Keratinocyte (primary cell): ENCODE measurements around the gene AJAP1. TPM values are rescaled to one million over a fixed set of nuclear protein-coding genes. Genes with fewer than 3 reads are reported as not detected.

Experiments
- DNase-seq: peaks from one replicate; pipeline ENCODE4 v3.0.0-alpha.2; 2011; ENCODE audit warnings: low read depth, missing footprints, low spot score
- FAIRE-seq: peaks from 2 replicates; lab custom pipeline; 2011; peaks lifted over from hg19 to GRCh38; lab: Jason Lieb, UNC
- H2AFZ ChIP-seq: 2 replicates; pipeline ENCODE4 v1.6.0; 2012; ENCODE audit warnings: low read length, control low read depth, inconsistent platforms; ENCODE audit not compliant: control insufficient read depth
- H3K27ac ChIP-seq: 2 replicates; pipeline ENCODE4 v1.5.1; 2011; ENCODE audit warnings: low read length; ENCODE audit not compliant: control insufficient read depth, insufficient read depth
- H3K27me3 ChIP-seq: 3 replicates; pipeline ENCODE4 v1.6.0; 2011; ENCODE audit warnings: low read length; ENCODE audit not compliant: control insufficient read depth, insufficient read depth; ENCODE audit errors: extremely low read depth
- H3K36me3 ChIP-seq, 2 experiments: 2 replicates in 1 of 2; 3 replicates in 1 of 2; pipeline ENCODE4 v1.5.1; 2011; ENCODE audit warnings: low read length in 2 of 2, mild to moderate bottlenecking in 1 of 2; ENCODE audit not compliant: control insufficient read depth in 2 of 2, insufficient read depth in 2 of 2; ENCODE audit errors: extremely low read depth in 1 of 2
- H3K4me1 ChIP-seq: 3 replicates; pipeline ENCODE4 v1.5.1; 2011; ENCODE audit warnings: low read length; ENCODE audit not compliant: control insufficient read depth, insufficient read depth; ENCODE audit errors: extremely low read depth
- H3K4me2 ChIP-seq: 3 replicates; pipeline ENCODE4 v1.6.0; 2011; ENCODE audit warnings: low read depth, low read length; ENCODE audit not compliant: control insufficient read depth, insufficient read depth; ENCODE audit errors: extremely low read depth
- H3K4me3 ChIP-seq, 3 experiments: fragments of 200-600 bp in 1 of 3; sonication (generic) in 1 of 3; 2 replicates in 2 of 3; 3 replicates in 1 of 3; pipeline ENCODE4 v1.5.1; 2011 to 2016; ENCODE audit warnings: low read length in 3 of 3, mild to moderate bottlenecking in 3 of 3, control low read depth in 2 of 3, inconsistent platforms in 1 of 3, low read depth in 1 of 3, mixed read lengths in 1 of 3, mixed run types in 1 of 3, moderate library complexity in 1 of 3; ENCODE audit not compliant: control insufficient read depth in 2 of 3, insufficient read depth in 2 of 3; ENCODE audit errors: extremely low read depth in 1 of 3
- H3K79me2 ChIP-seq: 2 replicates; pipeline ENCODE4 v1.6.0; 2012; ENCODE audit warnings: low read length; ENCODE audit not compliant: control insufficient read depth, insufficient read depth
- H3K9ac ChIP-seq: 3 replicates; pipeline ENCODE4 v1.6.0; 2011; ENCODE audit warnings: low read length; ENCODE audit not compliant: control insufficient read depth, insufficient read depth; ENCODE audit errors: extremely low read depth
- H3K9me1 ChIP-seq: 3 replicates; pipeline ENCODE4 v1.6.0; 2011; ENCODE audit warnings: low read length; ENCODE audit not compliant: control insufficient read depth, insufficient read depth; ENCODE audit errors: extremely low read depth
- H3K9me3 ChIP-seq: 2 replicates; pipeline ENCODE4 v1.5.1; 2012; ENCODE audit warnings: low read depth, low read length; ENCODE audit not compliant: control insufficient read depth
- H4K20me1 ChIP-seq: 3 replicates; pipeline ENCODE4 v1.6.0; 2011; ENCODE audit warnings: low read length; ENCODE audit not compliant: control insufficient read depth, insufficient read depth; ENCODE audit errors: extremely low read depth
- EZH2 ChIP-seq: IDR thresholded peaks from one replicate; pipeline ENCODE4 v1.6.1; 2012; ENCODE audit warnings: inconsistent platforms, mild to moderate bottlenecking, low read length, moderate library complexity
- dilution Hi-C: fragments of 300-500 bp; cut with MboI; formaldehyde crosslinking; loops from one replicate; pipeline ENCODE4 v1.7.0; 2020; ENCODE audit warnings: low sequenced_read_pairs; ENCODE audit not compliant: extremely low pct_ligation_motif_present
- polyA minus RNA-seq, 3 experiments: library from RNA; depleted of rRNA, polyadenylated mRNA; stranded (reverse); fragments of >200 nt; gene quantifications; 1 replicate in 1 of 3; 2 replicates in 1 of 3; 3 replicates in 1 of 3; pipeline ENCODE4 v1.2.3, GENCODE V29; 2011
- polyA plus RNA-seq, 5 experiments: library from polyadenylated mRNA; depleted of rRNA in 3 of 5; stranded (reverse) in 3 of 5; stranded (forward) in 1 of 5; unstranded in 1 of 5; fragments of >200 nt; gene quantifications; 1 replicate in 1 of 5; 2 replicates in 3 of 5; 3 replicates in 1 of 5; pipeline versions ENCODE4 v1.2.1 to v1.2.3, GENCODE V29; 2011 to 2012; ENCODE audit warnings: missing spikeins in 2 of 5, low read depth in 1 of 5, low replicate concordance in 1 of 5
- TF ChIP-seq, protein P1 (sequence below), 3 experiments: IDR thresholded peaks in 1 of 3; conservative IDR thresholded peaks in 1 of 3; optimal IDR thresholded peaks in 1 of 3; 2 replicates in 2 of 3; 3 replicates in 1 of 3; pipeline versions ENCODE3 to v1.5.1; 2011; ENCODE audit warnings: low read length in 3 of 3, mild to moderate bottlenecking in 3 of 3, moderate library complexity in 2 of 3, control low read depth in 1 of 3, inconsistent platforms in 1 of 3; ENCODE audit not compliant: insufficient read depth in 2 of 3; ENCODE audit errors: extremely low read depth in 1 of 3

AJAP1 gene, protein sequence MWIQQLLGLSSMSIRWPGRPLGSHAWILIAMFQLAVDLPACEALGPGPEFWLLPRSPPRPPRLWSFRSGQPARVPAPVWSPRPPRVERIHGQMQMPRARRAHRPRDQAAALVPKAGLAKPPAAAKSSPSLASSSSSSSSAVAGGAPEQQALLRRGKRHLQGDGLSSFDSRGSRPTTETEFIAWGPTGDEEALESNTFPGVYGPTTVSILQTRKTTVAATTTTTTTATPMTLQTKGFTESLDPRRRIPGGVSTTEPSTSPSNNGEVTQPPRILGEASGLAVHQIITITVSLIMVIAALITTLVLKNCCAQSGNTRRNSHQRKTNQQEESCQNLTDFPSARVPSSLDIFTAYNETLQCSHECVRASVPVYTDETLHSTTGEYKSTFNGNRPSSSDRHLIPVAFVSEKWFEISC
- polyA plus RNA-seq (2.2 to 2.8 TPM (median 2.5 TPM) in 3 replicates), polyA minus RNA-seq (1.7 to 3.4 TPM (median 1.8 TPM) in 3 replicates)
- polyA plus RNA-seq (2011; ENCODE audit: low read depth) = 1.9 TPM
- 1.8 and 2.4 TPM in 2 replicates for polyA plus RNA-seq (2011; cell fraction: cytosol; rRNA removed)
- polyA plus RNA-seq (2011; cell fraction: nucleus; rRNA removed) = 3.4 and 4.7 TPM in 2 replicates
- polyA plus RNA-seq (2012; ENCODE audit: low replicate concordance) = 2.3 and 3.6 TPM in 2 replicates
- polyA minus RNA-seq (2011; cell fraction: cytosol; rRNA and poly(A)+ RNA removed) = 3.5 TPM
- polyA minus RNA-seq (2011; cell fraction: nucleus; rRNA and poly(A)+ RNA removed) = 3.1 and 4.1 TPM in 2 replicates

DNA sequence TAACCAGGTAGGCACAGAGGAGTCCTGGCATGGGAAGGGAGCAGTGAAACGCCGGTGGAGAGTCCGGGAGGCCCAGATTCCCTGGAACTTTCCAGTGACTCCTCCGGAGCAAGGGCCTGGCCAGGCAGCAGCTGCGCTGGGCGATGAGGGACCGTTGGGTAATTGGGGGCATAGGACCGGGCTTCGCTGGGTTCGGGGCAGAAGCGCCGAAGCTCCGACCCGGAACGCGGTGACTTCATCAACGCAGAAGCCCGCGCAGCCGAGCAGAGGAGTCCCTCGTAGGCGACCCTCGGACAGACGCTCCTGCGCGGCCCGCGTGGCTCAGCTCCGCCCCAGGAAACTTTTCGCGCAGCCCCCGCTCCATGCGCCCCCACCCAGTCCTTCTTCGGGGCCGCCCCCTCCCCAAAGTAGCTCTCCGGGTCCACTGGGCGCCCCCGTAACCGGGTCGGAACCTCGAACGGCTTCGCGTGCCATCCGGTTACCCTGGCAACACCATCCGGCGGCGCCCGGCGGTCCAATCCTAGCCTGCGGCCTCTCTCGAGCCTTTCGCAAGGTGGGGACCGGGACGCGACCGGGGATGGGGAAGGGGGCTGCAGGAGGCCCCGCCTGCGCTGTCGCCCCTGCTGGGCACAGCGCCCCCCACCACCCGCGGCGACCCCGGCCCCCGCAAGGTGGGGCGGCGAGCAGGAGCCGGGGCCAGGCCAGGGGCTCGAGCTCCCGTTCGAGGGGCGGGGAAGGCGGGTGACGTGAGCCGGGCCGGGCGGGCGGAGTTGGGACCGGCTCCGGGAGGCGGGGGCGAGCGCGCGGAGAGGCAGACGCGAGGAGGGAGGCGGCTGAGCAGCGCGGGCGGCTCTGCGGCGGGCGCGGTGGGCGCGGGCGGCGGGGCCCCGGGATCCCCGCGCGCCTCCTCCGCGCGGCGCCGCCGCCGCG, at the start of gene AJAP1:
Gene AJAP1 (plus strand): TSS at position 814 of the 930 bp plus-strand sequence. CDS start 817 bp downstream, outside the sequence.
- Histone ChIP-seq H3K9ac (peak within 1 kb of the TSS; percentile 69), H3K4me1 (peaks cover 22% of the 10 kb centered on the region), H4K20me1 (no peaks in the 10 kb centered on the region), H3K9me3 (no peaks in the 10 kb centered on the region), H3K4me2 (peak within 1 kb of the TSS; percentile 56), H3K27ac (peak within 1 kb of the TSS; percentile 47), H3K27me3 (peaks cover 7% of the 10 kb centered on the region), H3K79me2 (peaks cover 10% of the 10 kb centered on the region), H3K4me3 (peak within 1 kb of the TSS; percentile 62 to 76 (median 71)), H2AFZ (peak within 1 kb of the TSS; percentile 19), H3K36me3 (no peaks in the 10 kb centered on the region), H3K9me1 (no peaks in the 10 kb centered on the region)
- dilution Hi-C loops = no loop called here
- FAIRE-seq (no peak), DNase-seq (no peak)
- TF ChIP-seq EZH2 = peak; percentile 42
- TF ChIP-seq, protein P1, sequence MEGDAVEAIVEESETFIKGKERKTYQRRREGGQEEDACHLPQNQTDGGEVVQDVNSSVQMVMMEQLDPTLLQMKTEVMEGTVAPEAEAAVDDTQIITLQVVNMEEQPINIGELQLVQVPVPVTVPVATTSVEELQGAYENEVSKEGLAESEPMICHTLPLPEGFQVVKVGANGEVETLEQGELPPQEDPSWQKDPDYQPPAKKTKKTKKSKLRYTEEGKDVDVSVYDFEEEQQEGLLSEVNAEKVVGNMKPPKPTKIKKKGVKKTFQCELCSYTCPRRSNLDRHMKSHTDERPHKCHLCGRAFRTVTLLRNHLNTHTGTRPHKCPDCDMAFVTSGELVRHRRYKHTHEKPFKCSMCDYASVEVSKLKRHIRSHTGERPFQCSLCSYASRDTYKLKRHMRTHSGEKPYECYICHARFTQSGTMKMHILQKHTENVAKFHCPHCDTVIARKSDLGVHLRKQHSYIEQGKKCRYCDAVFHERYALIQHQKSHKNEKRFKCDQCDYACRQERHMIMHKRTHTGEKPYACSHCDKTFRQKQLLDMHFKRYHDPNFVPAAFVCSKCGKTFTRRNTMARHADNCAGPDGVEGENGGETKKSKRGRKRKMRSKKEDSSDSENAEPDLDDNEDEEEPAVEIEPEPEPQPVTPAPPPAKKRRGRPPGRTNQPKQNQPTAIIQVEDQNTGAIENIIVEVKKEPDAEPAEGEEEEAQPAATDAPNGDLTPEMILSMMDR (optimal IDR thresholded peaks at IDR 0.05 in 1 of 3, IDR thresholded peaks at IDR 0.05 in 1 of 3, conservative IDR thresholded peaks at IDR 0.05 in 1 of 3; ENCODE audit: extremely low read depth in 1 of 3, insufficient read depth in 2 of 3, low read length in 3 of 3) = no peak

DNA sequence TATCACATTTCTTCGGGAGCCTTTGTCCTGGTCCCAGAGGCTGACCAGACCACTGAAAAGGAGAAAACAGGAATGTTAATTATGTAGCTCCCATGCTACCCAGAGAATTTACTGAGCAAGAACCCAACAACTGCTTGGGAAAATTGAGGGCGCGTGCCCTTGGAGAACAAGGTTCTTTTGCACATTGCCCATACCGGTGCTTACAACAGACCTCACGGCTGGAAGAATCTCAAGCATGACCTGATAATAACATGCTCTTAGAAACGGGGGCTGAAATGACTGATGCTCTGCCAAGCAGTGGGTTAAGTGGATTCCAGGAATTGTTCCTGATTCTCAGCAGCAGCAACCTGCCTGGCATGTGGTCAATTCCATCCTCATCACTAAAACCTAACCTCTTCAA, 49.3 kb upstream of the AJAP1 start:
- Histone ChIP-seq H4K20me1 (no peaks in the 10 kb centered on the region), H3K36me3 (no peaks in the 10 kb centered on the region), H3K9ac (no peak overlapping the region), H3K27me3 (no peaks in the 10 kb centered on the region), H3K9me3 (peaks cover 2% of the 10 kb centered on the region), H3K79me2 (no peaks in the 10 kb centered on the region), H3K4me3 (no peak overlapping the region), H3K4me2 (no peak overlapping the region), H3K27ac (no peak overlapping the region), H2AFZ (no peak overlapping the region), H3K4me1 (peaks cover 8% of the 10 kb centered on the region), H3K9me1 (no peaks in the 10 kb centered on the region)
- TF ChIP-seq, protein P1 (optimal IDR thresholded peaks at IDR 0.05 in 1 of 3, IDR thresholded peaks at IDR 0.05 in 1 of 3, conservative IDR thresholded peaks at IDR 0.05 in 1 of 3; ENCODE audit: extremely low read depth in 1 of 3, insufficient read depth in 2 of 3, low read length in 3 of 3) = no peak
- no peak for TF ChIP-seq EZH2
- dilution Hi-C loops = no loop called here
- FAIRE-seq (no peak), DNase-seq (no peak)
